ENCODE data around the gene SBF2.

Gene SBF2

DNA sequence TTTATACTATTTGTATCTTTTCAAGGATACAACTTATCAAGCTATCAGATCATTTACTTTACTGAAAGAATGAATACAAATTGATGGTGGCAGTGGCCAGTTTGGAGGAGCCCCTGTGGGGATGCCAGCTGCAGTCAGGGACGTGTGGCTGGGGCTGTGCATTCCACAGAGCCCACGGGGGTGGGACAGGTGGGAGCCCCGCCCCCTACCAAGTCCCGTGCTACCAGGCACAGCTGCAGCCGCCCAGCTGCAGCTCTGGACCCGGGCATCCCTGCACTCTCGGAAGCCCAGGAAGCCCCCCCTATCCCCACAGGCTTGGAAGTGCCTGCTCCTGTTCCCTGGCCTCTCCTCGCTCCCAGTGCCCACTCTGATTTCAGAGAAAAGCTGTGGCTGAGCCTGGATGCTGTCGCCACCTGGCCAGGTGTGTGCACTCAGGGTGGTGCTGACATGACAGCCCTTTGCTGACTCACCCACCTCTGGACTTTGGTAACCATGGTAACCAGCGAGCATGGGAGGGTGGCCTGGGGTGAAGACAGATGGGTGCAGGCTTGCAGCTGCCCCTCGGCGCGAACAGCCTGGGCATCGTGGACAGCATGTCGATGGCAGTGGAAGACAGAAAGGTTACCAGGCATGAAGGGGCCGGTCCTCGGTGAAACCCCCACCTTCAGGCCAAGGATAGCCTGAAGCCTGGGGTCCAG lies 138.1 kb downstream of the SBF2 start:
- Histone ChIP-seq H3K27ac (ENCODE audit: low read length) (no peak overlapping the region), H3K9ac (ENCODE audit: low read depth, low read length) (no peak overlapping the region), H2AFZ (ENCODE audit: low read depth, low read length) (no peak overlapping the region), H3K27me3 (ENCODE audit: insufficient read depth, low read length, poor library complexity) (no peaks in the 10 kb centered on the region), H3K36me3 (ENCODE audit: insufficient read depth, low read length) (no peaks in the 10 kb centered on the region), H3K4me3 (ENCODE audit: low read depth in 1 of 2, low read length in 2 of 2) (no peak overlapping the region), H3K4me1 (ENCODE audit: insufficient read depth, low read length) (no peaks in the 10 kb centered on the region), H3K79me2 (ENCODE audit: insufficient read depth, low read length) (peaks cover 6% of the 10 kb centered on the region), H3K4me2 (ENCODE audit: insufficient read depth, low read length) (no peak overlapping the region), H3K9me3 (ENCODE audit: insufficient read depth, low read length, severe bottlenecking) (peaks cover 3% of the 10 kb centered on the region), H4K20me1 (ENCODE audit: insufficient read depth, low read length) (peaks cover 8% of the 10 kb centered on the region)
- DNase-seq (no peak), ATAC-seq (ENCODE audit: insufficient read depth, low read depth) (no peak)
- TF ChIP-seq, protein P1, sequence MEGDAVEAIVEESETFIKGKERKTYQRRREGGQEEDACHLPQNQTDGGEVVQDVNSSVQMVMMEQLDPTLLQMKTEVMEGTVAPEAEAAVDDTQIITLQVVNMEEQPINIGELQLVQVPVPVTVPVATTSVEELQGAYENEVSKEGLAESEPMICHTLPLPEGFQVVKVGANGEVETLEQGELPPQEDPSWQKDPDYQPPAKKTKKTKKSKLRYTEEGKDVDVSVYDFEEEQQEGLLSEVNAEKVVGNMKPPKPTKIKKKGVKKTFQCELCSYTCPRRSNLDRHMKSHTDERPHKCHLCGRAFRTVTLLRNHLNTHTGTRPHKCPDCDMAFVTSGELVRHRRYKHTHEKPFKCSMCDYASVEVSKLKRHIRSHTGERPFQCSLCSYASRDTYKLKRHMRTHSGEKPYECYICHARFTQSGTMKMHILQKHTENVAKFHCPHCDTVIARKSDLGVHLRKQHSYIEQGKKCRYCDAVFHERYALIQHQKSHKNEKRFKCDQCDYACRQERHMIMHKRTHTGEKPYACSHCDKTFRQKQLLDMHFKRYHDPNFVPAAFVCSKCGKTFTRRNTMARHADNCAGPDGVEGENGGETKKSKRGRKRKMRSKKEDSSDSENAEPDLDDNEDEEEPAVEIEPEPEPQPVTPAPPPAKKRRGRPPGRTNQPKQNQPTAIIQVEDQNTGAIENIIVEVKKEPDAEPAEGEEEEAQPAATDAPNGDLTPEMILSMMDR (IDR thresholded peaks at IDR 0.05; ENCODE audit: borderline replicate concordance, extremely low read depth, low read length, poor library complexity, severe bottlenecking): no peak
- TF ChIP-seq EZH2 (IDR thresholded peaks at IDR 0.05; ENCODE audit: borderline replicate concordance, low read depth, low read length, severe bottlenecking): no peak

DNA sequence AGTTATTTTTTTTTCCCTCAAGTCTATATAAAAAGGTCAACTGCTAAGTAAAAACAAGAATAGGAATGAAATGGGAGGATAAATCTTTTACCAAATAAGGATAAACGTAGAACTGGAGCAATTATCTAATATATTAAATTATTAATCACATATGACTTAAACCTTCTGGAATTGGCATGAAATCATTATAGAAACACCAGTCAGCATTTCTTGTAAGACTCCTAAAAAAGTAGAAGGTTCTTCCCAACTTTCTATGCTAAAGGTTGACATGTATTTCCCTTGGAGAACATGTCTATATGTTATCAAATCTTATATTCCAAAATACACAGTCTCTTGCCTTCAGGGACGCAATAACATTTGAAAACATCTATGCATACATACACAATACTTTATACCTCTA lies 143.2 kb downstream of the SBF2 start:
- ATAC-seq (ENCODE audit: insufficient read depth, low read depth) (no peak), DNase-seq (no peak)
- H3K9me3 ChIP-seq (ENCODE audit: insufficient read depth, low read length, severe bottlenecking): no peaks in the 10 kb centered on the region
- H3K36me3 ChIP-seq (ENCODE audit: insufficient read depth, low read length): no peaks in the 10 kb centered on the region
- no peak overlapping the region for H3K27ac ChIP-seq (ENCODE audit: low read length)
- H3K4me1 ChIP-seq (ENCODE audit: insufficient read depth, low read length): no peaks in the 10 kb centered on the region
- H3K79me2 ChIP-seq (ENCODE audit: insufficient read depth, low read length): no peaks in the 10 kb centered on the region
- no peaks in the 10 kb centered on the region for H3K27me3 ChIP-seq (ENCODE audit: insufficient read depth, low read length, poor library complexity)
- no peak for TF ChIP-seq EZH2 (IDR thresholded peaks at IDR 0.05; ENCODE audit: borderline replicate concordance, low read depth, low read length, severe bottlenecking)
- TF ChIP-seq, protein P1 (IDR thresholded peaks at IDR 0.05; ENCODE audit: borderline replicate concordance, extremely low read depth, low read length, poor library complexity, severe bottlenecking): no peak
- H3K4me2 ChIP-seq (ENCODE audit: insufficient read depth, low read length): no peak overlapping the region
- H3K9ac ChIP-seq (ENCODE audit: low read depth, low read length): no peak overlapping the region
- H3K4me3 ChIP-seq (ENCODE audit: low read depth in 1 of 2, low read length in 2 of 2): no peak overlapping the region
- peaks cover 2% of the 10 kb centered on the region for H4K20me1 ChIP-seq (ENCODE audit: insufficient read depth, low read length)
- no peak overlapping the region for H2AFZ ChIP-seq (ENCODE audit: low read depth, low read length)

DNA sequence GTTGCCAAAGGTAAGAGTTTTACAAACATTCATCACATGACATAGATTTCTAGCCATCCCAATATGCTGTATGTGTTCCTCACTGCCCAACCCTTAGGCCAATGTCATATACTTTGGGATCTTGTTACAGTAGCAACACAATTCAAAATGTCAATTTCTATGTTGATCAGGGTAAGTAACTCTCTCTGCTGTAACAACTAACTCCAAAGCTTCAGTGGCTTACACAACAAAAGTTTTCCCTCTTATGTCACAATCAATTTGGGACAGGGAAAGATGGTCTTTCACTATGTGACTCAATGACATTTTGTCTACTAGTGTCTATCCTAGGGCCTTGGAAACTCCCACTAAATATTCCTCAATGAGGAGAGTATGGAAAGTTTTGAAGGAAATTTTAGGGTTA lies 144.5 kb downstream of the SBF2 start:
- no peaks in the 10 kb centered on the region for H3K9me3 ChIP-seq (ENCODE audit: insufficient read depth, low read length, severe bottlenecking)
- no peak overlapping the region for H3K27ac ChIP-seq (ENCODE audit: low read length)
- TF ChIP-seq, protein P1 (IDR thresholded peaks at IDR 0.05; ENCODE audit: borderline replicate concordance, extremely low read depth, low read length, poor library complexity, severe bottlenecking): no peak
- no peak for TF ChIP-seq EZH2 (IDR thresholded peaks at IDR 0.05; ENCODE audit: borderline replicate concordance, low read depth, low read length, severe bottlenecking)
- H4K20me1 ChIP-seq (ENCODE audit: insufficient read depth, low read length): no peaks in the 10 kb centered on the region
- H3K4me3 ChIP-seq (ENCODE audit: low read depth in 1 of 2, low read length in 2 of 2): no peak overlapping the region
- no peak for DNase-seq
- H2AFZ ChIP-seq (ENCODE audit: low read depth, low read length): no peak overlapping the region
- H3K36me3 ChIP-seq (ENCODE audit: insufficient read depth, low read length): no peaks in the 10 kb centered on the region
- H3K27me3 ChIP-seq (ENCODE audit: insufficient read depth, low read length, poor library complexity): no peaks in the 10 kb centered on the region
- H3K79me2 ChIP-seq (ENCODE audit: insufficient read depth, low read length): no peaks in the 10 kb centered on the region
- ATAC-seq (ENCODE audit: insufficient read depth, low read depth): no peak
- H3K4me1 ChIP-seq (ENCODE audit: insufficient read depth, low read length): no peaks in the 10 kb centered on the region
- no peak overlapping the region for H3K9ac ChIP-seq (ENCODE audit: low read depth, low read length)
- no peak overlapping the region for H3K4me2 ChIP-seq (ENCODE audit: insufficient read depth, low read length)
